ENCODE measurements around the gene MAGEC1. TPM values are rescaled to one million over a fixed set of nuclear protein-coding genes. Genes with fewer than 3 reads are reported as not detected.

The MAGEC1 gene
- total and polyA plus RNA-seq, 10 of the 15 experiments (the other 5 are each of a cell fraction or from before 2014, with no cell fraction given): 0.05 to 0.41 TPM; not detected in 8

- Histone ChIP-seq H3K36me3 (ENCODE audit: control insufficient read depth in 2 of 2, insufficient read depth in 2 of 2, low read length in 1 of 2) (no peaks in the 10 kb centered on the region), H3K27me3 (replicated peaks in 1 of 2; ENCODE audit: control insufficient read depth in 2 of 2, insufficient read depth in 2 of 2, low read length in 1 of 2) (no peaks in the 10 kb centered on the region), H3K4me1 (ENCODE audit: control insufficient read depth, insufficient read depth, low read length) (no peaks in the 10 kb centered on the region), H3K9ac (ENCODE audit: control insufficient read depth, insufficient read depth, low read length) (no peak overlapping the region), H3K27ac (ENCODE audit: control insufficient read depth, insufficient read depth) (no peak overlapping the region), H3K79me2 (ENCODE audit: control insufficient read depth, insufficient read depth, low read length) (no peaks in the 10 kb centered on the region), H3K4me2 (ENCODE audit: control insufficient read depth, insufficient read depth) (no peak overlapping the region), H3K9me3 (replicated peaks; ENCODE audit: control insufficient read depth, insufficient read depth, low read length) (no peaks in the 10 kb centered on the region), H2AFZ (ENCODE audit: control insufficient read depth, low read depth, low read length) (no peak overlapping the region), H4K20me1 (ENCODE audit: control insufficient read depth, insufficient read depth) (no peaks in the 10 kb centered on the region), H3K4me3 (no peak overlapping the region)
- RAD21 ChIA-PET (ENCODE audit: unreplicated experiment): no interaction called here
- in situ Hi-C loops (cut with MboI): no loop called here
- POLR2A ChIA-PET: no interaction called here
- DNase-seq (ENCODE audit: low read depth, low spot score) (no peak), ATAC-seq (no peak), FAIRE-seq (no peak)
- 2% methylated on average over 3 of the region's 3 CpGs for WGBS (ENCODE audit: insufficient coverage, insufficient replicate concordance, low lambda C conversion rate, missing lambda C conversion rate)
- no TSS peak for BruUV-seq (replicated peaks)
- intact Hi-C loops (cut with micrococcal nuclease; ENCODE audit: unreplicated experiment): no loop called here
- SMC1A ChIA-PET (ENCODE audit: uncharacterized antibody, unreplicated experiment): no interaction called here
- CTCF ChIA-PET: interaction anchor here (0.6 kb wide), 1 partner anchor 35 kb away, joined by 4 read pairs; no protein-coding TSS in a partner anchor
- no peak for TF ChIP-seq TCF3 (IDR thresholded peaks at IDR 0.05; ENCODE audit: borderline replicate concordance, insufficient read depth, low read depth, low read length)
- no peak for TF ChIP-seq YBX1 (IDR thresholded peaks at IDR 0.05)
- no peak for TF ChIP-seq USF1 (IDR thresholded peaks at IDR 0.05; ENCODE audit: borderline replicate concordance, extremely low read length, insufficient read depth, low read depth, low read length)
- TF ChIP-seq MYC (IDR thresholded peaks at IDR 0.05; ENCODE audit: insufficient read depth, insufficient read length, insufficient replicate concordance, low read length, severe bottlenecking): no peak
- TF ChIP-seq PAX8 (IDR thresholded peaks at IDR 0.05): no peak
- no peak for TF ChIP-seq MLLT1 (IDR thresholded peaks at IDR 0.05)
- TF ChIP-seq IRF5 (IDR thresholded peaks at IDR 0.05; ENCODE audit: borderline replicate concordance): no peak
- TF ChIP-seq YY1 (IDR thresholded peaks at IDR 0.05; ENCODE audit: low read depth, low read length): no peak
- TF ChIP-seq BCL3 (IDR thresholded peaks at IDR 0.05; ENCODE audit: borderline replicate concordance, insufficient read depth, low read depth, low read length, poor library complexity, severe bottlenecking): no peak
- TF ChIP-seq ZBTB40 (IDR thresholded peaks at IDR 0.05; ENCODE audit: borderline replicate concordance): no peak
- TF ChIP-seq IKZF2 (IDR thresholded peaks at IDR 0.05): no peak
- TF ChIP-seq ZSCAN29 (IDR thresholded peaks at IDR 0.05): no peak
Observed at GRCh38 chrX:141857479-141857878, 46.2 kb upstream of the MAGEC1 start.
